WTC11 (cell line): Measurements from ENCODE around the gene JMJD8. TPM values are rescaled to one million over a fixed set of nuclear protein-coding genes. Genes with fewer than 3 reads are reported as not detected.
A peak's percentile ranks its signal among the peaks of the same experiment; 100 is the strongest.

Experiments used
- ATAC-seq: fragments of 200-7000 bp; cut with Tn5 transposase; 2 replicates; pipeline ENCODE4 v1.10.0; 2021; ENCODE audit warnings: mild to moderate bottlenecking, moderate library complexity
- CTCF ChIA-PET: fragments of 300-600 bp; sonication (Branson Sonifier 250); formaldehyde crosslinking; loops from one replicate; lab custom pipeline; 2021; ENCODE audit warnings: antibody characterized with exemption; lab: Charles Lee
- POLR2A ChIA-PET: fragments of 350-600 bp; sonication (Branson Sonifier 250); formaldehyde crosslinking; loops from one replicate; lab custom pipeline; 2021; ENCODE audit warnings: antibody characterized with exemption; lab: Charles Lee
- DNase-seq: peaks from one replicate; pipeline ENCODE4 v3.0.0; 2021; ENCODE audit warnings: low spot score
- H3K27ac Mint-ChIP-seq: 2 replicates; pipeline ENCODE4 v1.8.0; 2021; ENCODE audit warnings: mixed read lengths
- H3K27me3 Mint-ChIP-seq: 2 replicates; pipeline ENCODE4 v1.8.0; 2021; ENCODE audit warnings: low read depth, mild to moderate bottlenecking, moderate library complexity, mixed read lengths
- H3K36me3 Mint-ChIP-seq: 2 replicates; pipeline ENCODE4 v1.8.0; 2021; ENCODE audit warnings: mixed read lengths
- H3K4me1 Mint-ChIP-seq: 2 replicates; pipeline ENCODE4 v1.8.0; 2022; ENCODE audit warnings: mixed read lengths
- H3K4me3 Mint-ChIP-seq: 2 replicates; pipeline ENCODE4 v1.8.0; 2021; ENCODE audit warnings: mild to moderate bottlenecking, moderate library complexity, mixed read lengths
- H3K9me3 Mint-ChIP-seq: 2 replicates; pipeline ENCODE4 v1.8.0; 2021; ENCODE audit warnings: mixed read lengths
- ARID4B ChIP-seq: sonication (generic); formaldehyde crosslinking; IDR thresholded peaks from 2 replicates; pipeline ENCODE4 v1.8.0; 2023; ENCODE audit warnings: missing genetic modification reagents, mild to moderate bottlenecking, borderline replicate concordance
- GRHL2 ChIP-seq: fragments of 250-450 bp; sonication (Bioruptor Pico); IDR thresholded peaks from 2 replicates; pipeline ENCODE4 v1.8.0; 2022; ENCODE audit warnings: mild to moderate bottlenecking, moderate library complexity; ENCODE audit not compliant: insufficient replicate concordance, severe bottlenecking
- PRDM15 ChIP-seq: sonication (generic); formaldehyde crosslinking; IDR thresholded peaks from 2 replicates; pipeline ENCODE4 v1.8.0; 2022; ENCODE audit warnings: missing genetic modification reagents
- ZNF232 ChIP-seq: sonication (generic); formaldehyde crosslinking; IDR thresholded peaks from 2 replicates; pipeline ENCODE4 v1.8.0; 2022; ENCODE audit warnings: mild to moderate bottlenecking, missing genetic modification reagents
- total RNA-seq: library from RNA; stranded (reverse); gene quantifications from 3 replicates; pipeline ENCODE4 v1.2.3, GENCODE V29; 2021
- TF ChIP-seq, protein P1 (sequence below): sonication (generic); formaldehyde crosslinking; IDR thresholded peaks from 2 replicates; pipeline ENCODE4 v1.8.1; 2023; ENCODE audit warnings: mild to moderate bottlenecking, missing genetic modification reagents, moderate library complexity
- TF ChIP-seq, protein P2 (sequence below): fragments of 250-450 bp; sonication (Bioruptor Pico); IDR thresholded peaks from 2 replicates; pipeline ENCODE4 v1.9.0; 2021; ENCODE audit warnings: mild to moderate bottlenecking, borderline replicate concordance

Gene JMJD8
- total RNA-seq, 1 experiment from 2014 or later, result 61.2 TPM

GRCh38 chr16:730666-731509, 46.8 kb upstream of the JMJD8 start:
- no peak overlapping the region for H3K27ac Mint-ChIP-seq
- TF ChIP-seq GRHL2 (CRISPR knock-in tag) (no peak), PRDM15 (CRISPR knock-in tag) (peak; percentile 2; the same call in 1 of the 2 replicates)
- TF ChIP-seq, protein P1, sequence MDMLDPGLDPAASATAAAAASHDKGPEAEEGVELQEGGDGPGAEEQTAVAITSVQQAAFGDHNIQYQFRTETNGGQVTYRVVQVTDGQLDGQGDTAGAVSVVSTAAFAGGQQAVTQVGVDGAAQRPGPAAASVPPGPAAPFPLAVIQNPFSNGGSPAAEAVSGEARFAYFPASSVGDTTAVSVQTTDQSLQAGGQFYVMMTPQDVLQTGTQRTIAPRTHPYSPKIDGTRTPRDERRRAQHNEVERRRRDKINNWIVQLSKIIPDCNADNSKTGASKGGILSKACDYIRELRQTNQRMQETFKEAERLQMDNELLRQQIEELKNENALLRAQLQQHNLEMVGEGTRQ (CRISPR knock-in tag), result no peak
- CTCF ChIA-PET, result interaction anchor here (0.7 to 4.0 kb wide), 7 partner anchors 9 to 372 kb away, joined by 3 to 19 read pairs (median 5); partner anchors contain the start of genes ANTKMT and CIAO3

GRCh38 chr16:729768-730665, 45.9 kb upstream of the JMJD8 start:
- H3K27ac Mint-ChIP-seq, result no peak overlapping the region
- POLR2A ChIA-PET, result interaction anchor here (1.0 to 1.4 kb wide), 2 partner anchors 9 to 59 kb away, joined by 3 to 6 read pairs; partner anchors contain the start of genes ANTKMT and CHTF18
- H3K27me3 Mint-ChIP-seq, result peaks cover 2% of the 10 kb centered on the region; the same call in 1 of the 2 replicates
- no peaks in the 10 kb centered on the region for H3K9me3 Mint-ChIP-seq
- CTCF ChIA-PET, result interaction anchor here (0.7 to 6.9 kb wide), 6 partner anchors 9 to 55 kb away, joined by 3 to 90 read pairs (median 6); partner anchors contain the start of genes ANTKMT, CIAO3 and METRN
- peak; percentile 23; the same call in 1 of the 2 replicates for TF ChIP-seq PRDM15 (CRISPR knock-in tag)
- TF ChIP-seq, protein P2, sequence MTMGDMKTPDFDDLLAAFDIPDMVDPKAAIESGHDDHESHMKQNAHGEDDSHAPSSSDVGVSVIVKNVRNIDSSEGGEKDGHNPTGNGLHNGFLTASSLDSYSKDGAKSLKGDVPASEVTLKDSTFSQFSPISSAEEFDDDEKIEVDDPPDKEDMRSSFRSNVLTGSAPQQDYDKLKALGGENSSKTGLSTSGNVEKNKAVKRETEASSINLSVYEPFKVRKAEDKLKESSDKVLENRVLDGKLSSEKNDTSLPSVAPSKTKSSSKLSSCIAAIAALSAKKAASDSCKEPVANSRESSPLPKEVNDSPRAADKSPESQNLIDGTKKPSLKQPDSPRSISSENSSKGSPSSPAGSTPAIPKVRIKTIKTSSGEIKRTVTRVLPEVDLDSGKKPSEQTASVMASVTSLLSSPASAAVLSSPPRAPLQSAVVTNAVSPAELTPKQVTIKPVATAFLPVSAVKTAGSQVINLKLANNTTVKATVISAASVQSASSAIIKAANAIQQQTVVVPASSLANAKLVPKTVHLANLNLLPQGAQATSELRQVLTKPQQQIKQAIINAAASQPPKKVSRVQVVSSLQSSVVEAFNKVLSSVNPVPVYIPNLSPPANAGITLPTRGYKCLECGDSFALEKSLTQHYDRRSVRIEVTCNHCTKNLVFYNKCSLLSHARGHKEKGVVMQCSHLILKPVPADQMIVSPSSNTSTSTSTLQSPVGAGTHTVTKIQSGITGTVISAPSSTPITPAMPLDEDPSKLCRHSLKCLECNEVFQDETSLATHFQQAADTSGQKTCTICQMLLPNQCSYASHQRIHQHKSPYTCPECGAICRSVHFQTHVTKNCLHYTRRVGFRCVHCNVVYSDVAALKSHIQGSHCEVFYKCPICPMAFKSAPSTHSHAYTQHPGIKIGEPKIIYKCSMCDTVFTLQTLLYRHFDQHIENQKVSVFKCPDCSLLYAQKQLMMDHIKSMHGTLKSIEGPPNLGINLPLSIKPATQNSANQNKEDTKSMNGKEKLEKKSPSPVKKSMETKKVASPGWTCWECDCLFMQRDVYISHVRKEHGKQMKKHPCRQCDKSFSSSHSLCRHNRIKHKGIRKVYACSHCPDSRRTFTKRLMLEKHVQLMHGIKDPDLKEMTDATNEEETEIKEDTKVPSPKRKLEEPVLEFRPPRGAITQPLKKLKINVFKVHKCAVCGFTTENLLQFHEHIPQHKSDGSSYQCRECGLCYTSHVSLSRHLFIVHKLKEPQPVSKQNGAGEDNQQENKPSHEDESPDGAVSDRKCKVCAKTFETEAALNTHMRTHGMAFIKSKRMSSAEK (CRISPR knock-in tag), result no peak
- no peak for TF ChIP-seq ARID4B (CRISPR knock-in tag)
- no peak for TF ChIP-seq ZNF232
- H3K36me3 Mint-ChIP-seq, result no peaks in the 10 kb centered on the region; the same call in 1 of the 2 replicates
- DNase-seq, result no peak
- peak overlapping the region; percentile 25; the same call in 1 of the 2 replicates for H3K4me3 Mint-ChIP-seq
- no peak for ATAC-seq
- H3K4me1 Mint-ChIP-seq, result no peaks in the 10 kb centered on the region

More at GRCh38 chr16:730666-731509, 46.8 kb upstream of the JMJD8 start:
- H3K4me3 Mint-ChIP-seq, result no peak overlapping the region
- peaks cover 3% of the 10 kb centered on the region; the same call in 1 of the 2 replicates for H3K36me3 Mint-ChIP-seq
- H3K27me3 Mint-ChIP-seq, result no peaks in the 10 kb centered on the region; the same call in 1 of the 2 replicates
- no peaks in the 10 kb centered on the region for H3K4me1 Mint-ChIP-seq
- ATAC-seq (no peak), DNase-seq (no peak)
- no peaks in the 10 kb centered on the region for H3K9me3 Mint-ChIP-seq
- POLR2A ChIA-PET, result no interaction called here
